Activated naive CD4-positive, alpha-beta T cell treated with Interleukin-2 at 50 U/mL for 16 hours (primary cell): ENCODE measurements around the gene HIPK2.

Experiments
- DNase-seq: peaks from one replicate; pipeline ENCODE4 v3.0.0-alpha.2; 2020

The HIPK2 gene

DNA sequence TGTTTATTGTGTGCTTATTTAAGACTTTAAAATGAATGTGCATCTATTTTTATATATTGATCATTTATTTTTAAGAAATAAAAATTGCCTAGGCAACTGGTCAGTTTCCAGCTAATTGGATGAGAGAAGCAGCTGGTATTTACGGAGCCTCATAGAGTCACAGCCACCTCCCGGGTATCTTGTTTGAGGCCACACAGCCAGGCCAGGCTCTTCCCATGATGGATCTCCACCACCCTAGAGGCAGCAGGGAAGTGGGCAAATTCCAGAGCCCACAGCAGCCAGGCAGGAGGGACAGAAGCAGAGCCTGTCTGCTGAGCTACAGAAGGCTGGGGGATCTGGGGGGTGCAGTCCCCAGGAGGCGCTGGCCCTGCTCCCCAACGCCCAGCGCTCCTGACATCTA lies 192.8 kb downstream of the HIPK2 start:
- DNase-seq, result no peak

DNA sequence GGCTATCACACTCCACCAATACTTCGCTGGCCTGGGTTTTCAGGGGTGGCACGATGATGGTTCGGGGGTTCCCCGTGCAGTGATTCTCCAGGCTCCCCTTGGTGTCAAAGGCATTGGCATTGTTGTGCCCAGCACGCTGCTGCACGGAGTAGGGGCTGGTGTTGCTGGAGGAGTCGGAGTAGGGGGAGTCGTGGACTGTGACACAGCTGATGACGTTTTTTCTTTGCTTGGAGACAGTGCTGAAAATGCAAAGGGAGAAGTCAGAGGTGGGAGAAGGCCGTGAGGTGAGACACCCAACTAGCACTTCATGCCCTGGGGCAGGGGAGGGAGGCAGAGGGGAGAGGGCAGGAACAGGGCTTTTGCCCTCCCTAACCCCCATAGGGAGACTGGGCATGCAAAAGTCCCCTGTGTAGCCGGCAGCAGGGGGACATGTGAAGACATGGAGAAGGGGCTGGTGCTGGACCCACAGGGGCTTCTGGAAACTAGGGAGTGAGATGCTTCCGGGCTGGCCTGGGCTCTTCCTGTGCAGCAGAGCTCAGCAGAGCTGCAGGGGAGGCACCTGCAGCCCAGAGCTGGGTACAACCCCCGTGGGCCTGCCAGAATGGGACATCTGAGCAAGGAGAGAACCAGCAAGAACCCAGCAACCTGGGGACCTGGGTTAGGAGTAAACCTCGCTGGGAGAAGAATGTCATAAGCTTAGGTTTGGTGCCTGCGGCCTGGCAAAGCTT lies 193.8 kb downstream of the HIPK2 start:
- no peak for DNase-seq

DNA sequence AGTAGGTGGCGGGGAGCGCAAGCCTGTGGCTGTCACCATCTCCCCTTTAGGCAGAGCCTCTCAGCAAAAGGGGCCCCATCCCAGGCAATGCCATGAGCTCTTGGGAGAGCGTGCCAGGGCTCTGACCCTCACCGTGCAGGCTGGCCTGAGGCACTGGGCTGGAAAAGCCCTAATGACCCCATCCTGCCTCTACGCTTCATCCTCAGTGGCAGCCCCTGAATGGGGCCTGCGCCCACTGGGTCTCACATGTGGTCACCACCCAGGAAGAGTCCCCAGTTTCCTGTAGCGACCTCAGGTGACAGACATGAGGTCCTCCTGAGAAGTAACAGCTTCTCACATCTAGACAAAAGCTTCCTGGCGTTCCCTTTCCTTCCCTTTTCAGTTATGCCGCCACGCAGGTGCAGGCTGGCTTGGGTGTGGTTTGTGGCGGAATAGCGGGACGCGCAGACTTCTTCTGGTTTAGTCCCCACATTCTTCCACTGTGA lies 195.1 kb downstream of the HIPK2 start:
- DNase-seq, result no peak

DNA sequence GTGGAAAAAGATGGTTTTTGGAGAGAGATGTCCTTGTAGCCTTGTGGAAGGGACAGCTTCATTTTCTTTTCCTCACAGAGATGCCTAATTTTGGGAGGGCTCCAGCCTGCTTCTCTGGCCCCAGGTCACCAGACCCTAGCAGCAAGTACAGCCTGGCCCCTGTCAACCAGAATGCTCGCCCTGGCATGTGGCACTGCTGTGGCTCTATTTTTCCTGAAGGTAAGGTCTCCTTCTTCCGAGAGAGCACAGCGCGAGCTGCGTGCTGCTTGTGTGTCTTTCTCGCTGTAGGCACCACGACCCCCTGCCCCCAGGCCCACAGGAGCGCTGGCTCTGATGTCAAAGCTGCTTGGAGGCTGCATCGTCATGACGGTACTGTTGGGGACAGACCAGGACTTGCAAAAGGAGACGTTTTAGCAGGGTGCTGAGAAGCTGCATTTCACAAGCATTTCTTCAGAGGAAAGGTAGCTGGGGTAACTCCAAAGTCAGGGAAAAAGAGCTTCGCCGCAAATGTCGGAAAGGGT lies 195.6 kb downstream of the HIPK2 start:
- no peak for DNase-seq

DNA sequence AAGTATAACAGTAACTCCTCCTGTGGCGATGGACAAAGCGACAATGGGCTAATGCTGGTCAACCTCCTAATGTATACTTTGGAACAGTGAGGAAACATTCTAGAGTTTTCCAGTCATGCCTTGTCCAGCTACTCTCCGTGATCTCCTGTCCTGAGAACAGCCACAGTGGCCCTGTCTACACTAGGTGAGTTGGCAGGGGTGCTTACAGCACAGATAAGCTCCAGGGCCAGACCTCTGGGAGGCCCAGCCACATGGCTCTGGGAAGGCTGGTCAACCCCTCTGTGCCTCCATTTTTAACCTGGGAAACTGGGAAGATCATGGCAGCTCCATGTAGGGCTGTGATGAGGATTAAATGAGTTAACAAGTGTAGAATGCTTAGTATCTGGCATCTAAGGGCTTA lies 197.4 kb downstream of the HIPK2 start:
- DNase-seq, result no peak

DNA sequence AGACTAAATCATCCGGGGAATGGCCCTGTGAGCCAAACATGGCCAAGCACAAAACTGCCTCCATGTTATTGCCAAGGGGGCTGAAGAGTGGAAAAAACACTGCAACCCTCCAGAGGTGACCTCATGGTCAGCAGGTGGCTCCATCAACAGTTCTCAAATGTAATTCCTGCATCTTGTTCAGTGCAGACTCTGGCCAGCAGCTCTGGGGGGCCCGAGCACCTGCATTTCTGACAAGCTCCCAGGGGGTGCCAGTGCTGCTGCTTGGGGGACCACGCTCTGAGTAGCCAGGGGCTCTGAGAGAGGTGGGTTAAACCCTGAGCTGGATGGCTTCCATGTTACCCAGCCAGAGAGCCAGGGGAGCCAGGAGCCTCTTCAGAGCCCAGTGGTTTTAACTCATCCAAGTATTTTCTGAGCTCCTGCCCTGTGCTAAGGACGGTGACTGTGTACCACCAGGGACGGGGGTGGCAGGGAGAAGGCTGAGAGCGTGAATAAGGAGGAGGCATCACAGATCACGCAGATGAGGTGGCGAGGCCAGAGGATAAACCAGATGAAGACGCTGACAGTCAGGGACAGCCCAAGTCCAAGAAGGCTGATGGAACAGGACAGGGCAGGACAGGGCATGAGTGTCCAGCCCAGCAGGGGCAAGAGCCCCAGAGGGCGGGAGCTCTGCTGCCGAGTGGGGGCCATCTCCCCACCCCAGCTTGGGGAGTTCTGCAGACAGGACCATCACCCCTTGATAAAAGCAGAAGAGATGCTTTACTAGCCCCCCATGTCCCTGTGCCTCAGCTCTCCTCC lies 201.4 kb downstream of the HIPK2 start:
- no peak for DNase-seq

DNA sequence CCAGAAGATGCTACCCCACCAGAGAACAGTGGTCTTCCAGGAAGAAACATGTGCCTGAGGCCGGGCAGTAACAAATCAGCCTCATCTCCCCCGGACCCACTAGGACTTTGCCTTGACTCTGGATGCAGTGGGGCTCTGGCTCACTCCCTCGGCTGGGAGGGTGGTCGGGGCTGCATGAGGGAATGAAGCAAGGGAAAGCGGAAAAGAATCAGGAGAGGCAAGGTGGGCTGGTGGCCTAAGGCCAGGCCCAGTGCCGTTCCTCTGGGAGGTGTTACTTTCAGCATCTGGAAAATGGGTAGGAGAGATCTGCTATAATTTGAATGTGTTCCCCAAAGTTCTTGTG lies 202.5 kb downstream of the HIPK2 start:
- no peak for DNase-seq

DNA sequence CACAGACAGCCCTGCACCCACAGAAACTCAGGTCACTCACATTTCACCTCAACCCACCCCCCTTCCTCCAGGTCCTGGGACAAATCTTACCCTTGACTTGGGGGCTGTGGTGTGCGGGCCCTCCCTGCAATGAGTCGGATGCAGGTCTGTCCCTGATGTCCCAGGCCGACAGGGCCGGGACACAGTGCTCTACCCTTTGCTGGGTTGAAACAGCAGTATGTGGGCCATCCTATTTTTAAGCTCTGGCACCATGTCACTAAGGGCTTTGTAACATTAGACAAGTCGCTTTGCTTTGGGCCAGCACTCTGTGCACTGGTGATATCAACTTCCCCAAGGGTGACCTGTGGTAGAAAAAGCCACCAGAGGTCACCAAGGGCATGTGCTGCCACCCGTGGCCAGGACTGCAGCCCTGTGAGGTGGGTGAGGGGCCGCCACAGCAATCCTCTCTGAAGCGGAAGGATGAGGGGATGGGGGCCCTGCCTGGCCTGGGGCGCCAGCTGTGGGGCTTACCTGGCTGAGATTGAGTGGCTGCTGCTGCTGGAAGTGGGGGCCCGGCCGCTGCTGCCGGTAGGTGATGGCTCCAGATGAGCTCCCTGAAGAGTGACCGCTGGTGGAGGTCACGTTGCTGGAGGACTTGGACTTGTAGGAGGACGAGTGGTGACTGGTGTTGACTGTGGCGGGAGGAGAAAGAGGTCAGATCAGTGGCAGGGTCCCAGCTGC lies 203.0 kb downstream of the HIPK2 start:
- DNase-seq, result no peak

DNA sequence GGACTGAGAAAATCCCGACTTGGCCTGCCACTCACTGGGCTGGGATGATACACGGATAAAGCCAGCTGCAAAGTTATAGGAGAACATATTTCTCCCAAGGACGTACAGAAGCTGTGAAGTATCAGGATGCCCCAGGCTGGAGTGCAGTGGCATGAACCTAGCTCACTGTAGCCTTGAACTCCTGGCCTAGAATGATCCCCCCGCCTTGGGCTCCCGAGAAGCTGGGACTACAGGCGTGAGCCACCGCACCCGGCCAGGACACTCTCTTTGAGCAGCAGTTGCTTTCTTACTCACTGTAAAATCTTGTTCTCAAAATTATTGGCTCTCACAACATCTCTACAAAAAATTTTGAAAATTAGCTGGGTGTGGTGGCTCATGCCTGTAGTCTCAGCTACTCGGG lies 203.9 kb downstream of the HIPK2 start:
- DNase-seq, result no peak

DNA sequence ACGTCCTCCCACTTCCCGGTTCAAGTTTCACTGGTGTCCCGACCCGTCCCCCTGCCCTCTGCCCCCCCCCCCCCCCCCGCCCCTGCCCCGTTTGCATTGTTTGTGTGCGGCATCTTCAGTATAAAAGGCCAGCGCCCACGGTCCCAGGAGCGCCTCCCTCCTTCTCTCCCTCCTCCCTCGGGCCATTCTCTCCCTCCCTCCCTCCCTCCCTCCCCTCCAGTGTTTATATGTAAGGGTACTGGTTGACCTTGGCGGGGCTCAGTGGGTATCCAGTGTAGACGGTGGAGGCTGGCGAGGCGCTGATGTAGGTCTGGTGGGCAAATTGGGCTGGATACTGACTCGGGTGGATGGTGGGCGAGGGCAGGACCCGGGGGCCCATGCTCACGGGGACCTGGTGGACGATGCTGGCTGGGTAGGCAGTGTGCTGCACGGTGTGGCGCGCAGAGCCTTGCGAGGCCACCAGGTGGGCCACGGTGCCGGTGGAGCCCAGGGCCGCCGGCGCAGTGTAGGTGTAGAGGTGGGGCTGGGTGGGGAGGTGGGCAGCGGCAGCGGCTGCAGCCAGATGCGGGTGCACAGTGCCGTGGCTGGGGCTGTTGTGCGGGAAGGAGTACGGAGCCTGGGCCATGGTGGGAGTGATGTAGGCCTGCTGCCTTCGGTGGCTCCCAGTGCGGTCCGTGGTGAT lies 205.0 kb downstream of the HIPK2 start:
- no peak for DNase-seq

DNA sequence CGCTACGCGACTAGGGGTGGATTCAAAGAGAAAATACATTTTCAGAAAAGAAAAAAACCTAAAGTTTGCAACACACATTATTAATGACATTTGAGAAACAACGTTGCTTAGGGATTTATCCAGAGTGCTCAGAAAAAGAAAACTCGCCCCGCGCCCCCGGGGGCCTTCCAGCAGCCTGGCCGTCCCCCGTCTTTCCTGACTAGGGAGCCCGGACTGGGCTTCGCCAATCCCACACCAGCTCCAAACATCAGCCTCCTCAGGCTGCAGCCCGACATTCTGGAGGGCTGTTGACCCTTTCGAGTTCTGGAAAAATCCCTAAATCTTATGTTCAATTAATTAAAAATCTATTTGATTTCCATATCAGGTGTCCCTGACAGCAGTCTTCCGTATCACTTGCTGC lies 205.7 kb downstream of the HIPK2 start:
- DNase-seq, result no peak

DNA sequence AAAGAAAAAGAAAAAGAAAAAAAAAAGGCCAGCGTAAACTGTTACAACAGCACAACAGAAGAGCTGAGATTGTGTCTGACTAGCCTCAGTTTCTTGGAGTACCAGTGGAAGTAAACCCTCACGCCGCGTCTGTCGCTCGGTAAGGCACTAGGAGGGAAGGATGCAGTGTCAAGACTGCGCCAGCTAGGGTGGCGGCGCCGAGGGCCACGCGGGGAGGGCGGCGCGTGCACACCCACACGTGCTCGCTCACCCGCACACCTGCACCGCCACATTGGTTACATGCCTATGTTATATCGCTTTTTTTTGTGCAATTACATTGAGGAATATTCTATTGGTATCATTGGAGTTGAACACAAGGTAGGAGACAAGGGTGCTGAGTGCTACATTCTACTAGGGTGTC lies 206.1 kb downstream of the HIPK2 start:
- no peak for DNase-seq

DNA sequence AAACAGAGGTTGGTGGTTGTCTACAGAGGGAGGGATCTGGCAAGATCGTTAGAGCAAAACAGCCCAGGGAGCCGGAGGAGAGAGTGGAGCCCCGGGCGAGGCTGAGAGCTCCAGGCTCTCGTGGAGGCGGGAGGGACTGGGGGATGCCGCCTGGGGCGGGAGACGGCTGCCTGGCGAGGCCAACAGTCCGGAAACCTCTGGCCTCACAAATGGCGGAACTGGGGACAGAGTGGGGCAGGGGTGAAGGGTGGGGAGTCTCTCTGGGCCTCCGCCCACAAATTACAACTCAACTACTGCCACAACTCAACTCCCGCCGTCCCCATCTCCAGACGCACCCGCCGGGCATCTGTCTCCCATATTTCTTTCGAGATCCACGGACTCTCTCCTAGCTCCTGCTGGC lies 206.6 kb downstream of the HIPK2 start:
- DNase-seq, result no peak

DNA sequence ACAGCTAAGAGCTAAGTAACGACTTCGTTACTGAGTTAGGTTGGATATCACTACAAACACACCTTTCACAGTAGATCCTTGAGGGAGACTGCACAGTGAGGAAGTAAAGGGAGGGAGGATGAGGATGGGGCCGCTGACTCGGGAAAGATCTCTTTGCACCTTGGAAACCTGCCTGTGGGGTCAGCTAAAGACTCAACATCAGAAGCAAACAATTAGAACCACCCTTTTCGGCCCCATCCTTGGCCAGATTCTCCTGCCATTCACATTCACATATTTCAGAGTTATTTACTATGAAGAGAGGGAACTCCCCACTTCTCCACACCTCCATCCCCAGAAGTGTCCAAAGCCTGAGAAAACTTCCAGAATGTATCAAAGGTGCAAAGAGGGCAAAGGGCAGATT lies 207.2 kb downstream of the HIPK2 start:
- DNase-seq, result no peak

DNA sequence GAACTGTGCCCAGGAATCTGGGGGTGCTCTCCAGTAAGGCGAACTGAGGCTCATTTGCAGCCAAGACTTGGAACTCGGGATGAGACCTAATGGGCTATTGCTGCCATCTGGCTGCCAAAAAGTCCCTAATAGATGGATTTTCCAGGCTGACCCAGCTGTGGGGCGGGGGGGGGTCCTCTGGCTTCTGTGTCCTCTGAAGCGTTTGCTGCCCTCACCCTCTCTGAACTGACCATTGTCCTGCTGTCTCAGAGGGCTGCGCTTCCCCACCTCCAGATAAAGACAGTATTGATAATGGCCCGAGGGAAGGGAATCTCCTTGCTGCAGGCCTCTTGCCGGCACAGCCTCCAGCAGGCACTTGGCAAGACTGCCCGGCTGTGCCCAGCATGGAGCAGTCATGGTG lies 207.7 kb downstream of the HIPK2 start:
- no peak for DNase-seq

DNA sequence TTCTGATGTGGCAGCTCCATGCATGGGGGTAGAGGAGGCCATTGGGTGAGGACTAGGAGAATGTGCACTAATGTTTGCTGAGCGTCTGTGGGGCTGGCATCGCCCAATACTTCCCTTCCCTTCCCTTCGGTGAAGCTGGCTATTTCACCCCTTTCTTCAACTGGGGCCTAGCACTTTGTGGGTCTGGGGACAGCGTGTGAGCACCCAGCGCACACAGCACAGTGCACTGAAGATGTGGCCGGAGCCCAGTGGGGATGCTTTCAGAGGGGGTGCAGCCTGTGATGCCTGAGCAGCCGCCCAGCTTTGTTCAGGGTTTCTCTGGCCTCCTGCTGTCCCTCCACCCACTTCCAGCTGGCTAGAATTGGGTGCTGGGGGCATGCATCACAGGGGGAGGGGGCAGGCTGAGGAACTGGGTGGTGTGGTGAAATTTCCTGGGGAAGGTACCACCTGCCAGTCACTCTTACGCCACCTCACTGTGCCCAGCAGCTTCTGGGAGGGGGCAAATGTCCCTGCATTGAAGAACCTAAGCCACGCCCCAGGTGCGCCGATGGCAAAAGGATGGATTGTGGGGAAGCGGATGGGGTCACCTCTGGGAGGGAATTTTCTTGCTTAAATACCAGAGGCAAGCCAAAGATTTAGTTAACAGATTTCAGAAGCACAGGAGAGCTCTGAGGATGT lies 208.8 kb downstream of the HIPK2 start:
- no peak for DNase-seq

DNA sequence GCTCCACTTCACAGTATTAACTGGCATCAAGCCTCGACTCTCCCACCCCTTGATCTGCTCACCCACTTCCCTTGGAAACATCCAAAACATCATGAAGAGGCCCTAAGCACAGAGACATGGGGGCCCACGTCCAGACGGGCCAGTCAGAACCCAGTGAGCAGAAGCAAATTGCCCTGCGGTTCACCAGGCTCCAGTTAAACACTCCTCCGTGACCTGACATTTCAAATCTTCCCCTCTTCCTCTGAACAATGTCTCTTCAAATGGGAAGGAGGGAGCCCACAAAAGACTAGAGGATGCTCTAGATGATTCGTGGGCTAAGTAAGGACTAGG lies 209.5 kb downstream of the HIPK2 start:
- no peak for DNase-seq

DNA sequence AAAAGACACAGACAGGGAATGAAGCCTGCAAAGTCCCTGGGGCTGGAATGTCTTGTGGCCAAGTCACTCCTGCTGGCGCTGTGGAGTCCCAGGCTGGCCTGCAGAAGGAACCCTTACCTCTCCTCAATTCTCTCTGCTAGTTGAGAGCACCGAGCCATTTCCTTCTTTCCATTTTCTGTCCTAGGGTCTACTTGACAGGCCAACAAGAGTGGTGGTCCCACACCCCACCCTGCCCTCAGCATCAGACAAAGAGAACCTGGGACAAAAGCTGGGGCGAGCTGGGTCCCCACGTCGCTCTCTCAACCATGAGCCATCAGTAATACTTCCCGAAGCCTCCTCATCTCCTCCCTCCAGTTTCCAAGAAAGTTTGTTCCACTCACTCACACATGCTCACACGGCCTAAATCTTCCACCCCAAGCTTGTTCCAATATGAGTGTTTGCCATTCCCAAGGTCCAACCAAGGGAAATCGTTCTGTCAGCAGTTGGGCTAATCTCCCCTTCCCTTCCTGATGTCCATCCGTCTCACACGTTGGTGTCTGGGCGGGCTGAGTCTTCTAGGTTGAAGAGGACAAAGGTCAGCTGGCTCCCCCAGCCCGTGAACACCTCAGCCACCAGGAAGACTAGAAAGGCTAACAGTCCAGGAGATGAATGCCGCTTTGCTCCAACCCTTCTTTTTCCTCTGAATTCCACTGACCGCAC lies 210.0 kb downstream of the HIPK2 start:
- no peak for DNase-seq

DNA sequence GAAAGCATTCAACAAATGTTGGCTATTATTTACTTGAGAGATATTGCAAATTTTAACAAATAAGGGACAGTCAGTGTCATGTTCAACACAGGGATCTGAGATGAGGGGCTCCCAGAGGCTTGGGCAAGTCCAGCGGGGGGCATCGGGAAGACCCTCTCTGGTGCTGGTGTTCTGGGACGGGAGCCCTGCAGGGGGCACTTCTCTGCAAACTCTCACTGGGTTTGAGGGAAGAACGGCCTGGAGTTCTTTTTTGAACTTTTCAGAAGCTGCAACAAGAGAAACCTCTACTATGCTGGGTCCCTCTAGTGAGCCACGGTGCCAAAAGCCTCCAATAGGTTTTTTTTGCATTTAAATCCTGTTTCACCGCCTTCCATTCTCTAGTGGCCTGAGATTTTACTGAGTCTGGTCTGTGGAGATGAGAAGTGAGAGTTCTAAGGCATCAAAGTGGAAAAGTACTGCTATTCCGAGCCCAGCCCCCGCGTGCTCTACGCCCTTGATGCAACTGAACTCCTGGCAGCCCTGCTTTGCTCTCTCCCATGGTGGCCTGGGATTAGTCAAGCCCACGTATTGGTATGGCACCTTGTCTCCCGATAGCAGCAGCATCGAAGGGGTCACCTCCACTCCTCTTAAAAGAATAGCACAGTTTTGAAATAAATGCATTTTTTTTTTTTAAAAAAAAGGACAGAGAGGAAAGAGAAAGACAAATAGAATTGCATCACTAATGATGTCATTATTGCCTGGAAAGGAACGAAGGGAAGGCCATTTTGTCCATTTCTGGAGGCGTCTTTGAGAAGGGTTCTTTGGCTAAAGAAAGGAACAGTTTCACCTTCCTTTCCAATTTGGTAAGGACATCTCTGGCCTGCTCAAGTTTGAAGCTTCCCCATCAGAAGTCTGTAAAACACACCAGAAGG lies 210.8 kb downstream of the HIPK2 start:
- DNase-seq, result no peak

DNA sequence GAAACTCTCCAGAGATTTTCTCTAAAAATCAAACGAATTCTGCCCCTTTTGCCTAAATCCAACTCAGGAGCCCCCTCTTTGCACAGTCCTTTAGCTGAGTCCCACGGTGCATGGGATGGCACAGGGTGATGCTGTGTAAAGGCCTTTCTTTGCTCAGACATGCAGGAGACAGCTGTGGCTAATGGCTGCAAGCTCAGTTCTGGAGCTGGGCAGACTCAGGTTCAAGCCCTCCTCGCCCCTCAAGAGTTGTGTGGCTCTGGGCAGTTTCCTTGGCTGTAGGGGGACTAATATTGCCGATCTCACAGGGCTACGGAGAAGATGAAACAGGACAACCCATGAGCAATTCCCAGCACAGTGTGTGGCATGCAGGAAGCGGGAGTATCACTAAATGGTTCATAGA lies 211.7 kb downstream of the HIPK2 start:
- DNase-seq, result no peak

DNA sequence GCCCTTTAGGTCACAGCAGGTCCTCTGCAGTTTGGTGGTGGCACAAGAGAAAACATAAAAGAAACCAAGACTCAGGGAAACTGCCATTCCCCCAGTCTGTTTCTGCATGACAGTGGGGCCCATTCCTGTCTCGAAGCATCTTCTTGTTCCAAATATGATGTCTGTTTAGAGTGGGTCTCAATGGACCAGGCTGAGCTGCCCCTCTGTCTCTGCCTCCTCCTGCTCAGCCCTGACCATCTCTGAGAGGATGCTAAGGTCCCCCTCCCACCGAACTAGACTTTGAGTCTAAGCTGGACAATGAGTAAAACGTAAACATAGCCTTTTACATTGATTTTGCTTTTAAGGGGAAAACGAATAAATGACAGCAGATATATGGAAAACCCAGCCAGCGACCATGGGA lies 213.9 kb downstream of the HIPK2 start:
- no peak for DNase-seq
